Eye (tissue), 1 donor: Measurements from ENCODE around the gene CHL1.
A peak's percentile ranks its signal among the peaks of the same experiment; 100 is the strongest.

Experiments used
- DNase-seq: peaks from one replicate; pipeline ENCODE4 v3.0.0-alpha.2; 2015

CHL1 gene, protein sequence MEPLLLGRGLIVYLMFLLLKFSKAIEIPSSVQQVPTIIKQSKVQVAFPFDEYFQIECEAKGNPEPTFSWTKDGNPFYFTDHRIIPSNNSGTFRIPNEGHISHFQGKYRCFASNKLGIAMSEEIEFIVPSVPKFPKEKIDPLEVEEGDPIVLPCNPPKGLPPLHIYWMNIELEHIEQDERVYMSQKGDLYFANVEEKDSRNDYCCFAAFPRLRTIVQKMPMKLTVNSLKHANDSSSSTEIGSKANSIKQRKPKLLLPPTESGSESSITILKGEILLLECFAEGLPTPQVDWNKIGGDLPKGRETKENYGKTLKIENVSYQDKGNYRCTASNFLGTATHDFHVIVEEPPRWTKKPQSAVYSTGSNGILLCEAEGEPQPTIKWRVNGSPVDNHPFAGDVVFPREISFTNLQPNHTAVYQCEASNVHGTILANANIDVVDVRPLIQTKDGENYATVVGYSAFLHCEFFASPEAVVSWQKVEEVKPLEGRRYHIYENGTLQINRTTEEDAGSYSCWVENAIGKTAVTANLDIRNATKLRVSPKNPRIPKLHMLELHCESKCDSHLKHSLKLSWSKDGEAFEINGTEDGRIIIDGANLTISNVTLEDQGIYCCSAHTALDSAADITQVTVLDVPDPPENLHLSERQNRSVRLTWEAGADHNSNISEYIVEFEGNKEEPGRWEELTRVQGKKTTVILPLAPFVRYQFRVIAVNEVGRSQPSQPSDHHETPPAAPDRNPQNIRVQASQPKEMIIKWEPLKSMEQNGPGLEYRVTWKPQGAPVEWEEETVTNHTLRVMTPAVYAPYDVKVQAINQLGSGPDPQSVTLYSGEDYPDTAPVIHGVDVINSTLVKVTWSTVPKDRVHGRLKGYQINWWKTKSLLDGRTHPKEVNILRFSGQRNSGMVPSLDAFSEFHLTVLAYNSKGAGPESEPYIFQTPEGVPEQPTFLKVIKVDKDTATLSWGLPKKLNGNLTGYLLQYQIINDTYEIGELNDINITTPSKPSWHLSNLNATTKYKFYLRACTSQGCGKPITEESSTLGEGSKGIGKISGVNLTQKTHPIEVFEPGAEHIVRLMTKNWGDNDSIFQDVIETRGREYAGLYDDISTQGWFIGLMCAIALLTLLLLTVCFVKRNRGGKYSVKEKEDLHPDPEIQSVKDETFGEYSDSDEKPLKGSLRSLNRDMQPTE (N-terminal part only)

GRCh38 chr3:196311-197148 is at the start of gene CHL1:
Gene CHL1 (plus strand): TSS chr3:196763. CDS start chr3:319777, 123,014 bp downstream.
- peak; percentile 76 for DNase-seq

- no peak for DNase-seq
Observed at GRCh38 chr3:151614-152189, 44.9 kb upstream of the CHL1 start.

DNA sequence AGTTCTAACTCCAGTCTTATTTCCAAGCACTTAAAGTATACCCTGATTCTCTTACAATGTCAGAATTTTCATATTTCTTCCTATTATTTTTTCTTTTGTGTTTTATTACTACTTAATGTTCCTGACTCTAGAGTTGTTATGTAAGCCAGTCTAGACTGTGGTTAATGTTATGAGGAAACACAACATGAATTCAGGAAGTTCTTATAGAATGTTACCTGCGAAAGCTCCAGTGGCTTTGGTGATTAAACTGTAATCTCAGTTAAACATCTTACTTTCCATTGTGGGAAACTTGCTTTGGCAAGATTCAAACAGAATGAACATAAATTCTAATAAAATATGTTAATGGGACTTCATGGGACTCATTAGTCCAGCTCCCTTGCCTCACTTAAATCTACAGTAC is 36.6 kb upstream of the CHL1 start:
- no peak for DNase-seq

DNA sequence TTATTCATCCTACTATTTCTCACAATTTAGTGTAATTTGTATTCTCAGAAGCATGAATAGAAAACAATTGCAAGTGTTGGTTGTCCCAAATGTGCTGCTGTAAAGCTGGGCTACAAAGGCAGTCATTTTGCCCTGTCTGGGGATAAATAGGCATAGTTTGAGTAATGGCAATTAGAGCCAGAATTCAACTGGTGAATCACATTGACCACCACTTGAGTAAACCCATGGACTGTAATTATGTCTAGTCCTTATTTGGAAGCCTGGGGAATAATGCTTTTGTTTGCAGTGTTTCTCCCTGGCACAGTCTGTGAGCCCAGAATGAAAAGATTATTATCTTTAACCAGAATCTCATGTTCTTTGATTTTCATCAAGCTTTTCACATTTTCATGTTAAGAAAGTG is 30.5 kb upstream of the CHL1 start:
- peak; percentile 32 for DNase-seq

DNA sequence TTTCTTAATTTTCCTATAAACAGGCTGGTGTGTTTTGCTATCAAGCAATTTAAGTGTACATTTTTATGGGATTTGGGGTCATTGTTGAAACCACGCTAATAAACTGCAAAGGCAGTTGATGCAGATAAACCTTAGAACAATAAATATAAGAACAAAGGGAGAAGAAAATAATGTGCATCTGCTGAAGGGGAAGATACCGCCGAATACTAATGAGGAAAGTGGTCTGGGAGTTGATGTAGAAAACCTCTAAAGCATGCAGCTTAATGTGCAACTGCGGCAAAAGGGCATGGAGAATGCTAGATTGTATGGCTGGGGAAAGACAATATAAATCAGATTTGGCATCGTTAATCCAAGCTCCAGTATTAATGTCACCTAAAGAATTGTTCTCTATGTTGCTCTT is 29.8 kb upstream of the CHL1 start:
- peak; percentile 22 for DNase-seq

GRCh38 chr3:173886-174285 is 22.7 kb upstream of the CHL1 start:
- no peak for DNase-seq

- no peak for DNase-seq
Observed at GRCh38 chr3:184976-185375, 11.6 kb upstream of the CHL1 start.

- DNase-seq: no peak
Observed at GRCh38 chr3:192215-192929, 4.2 kb upstream of the CHL1 start.

GRCh38 chr3:194001-194400 is 2.6 kb upstream of the CHL1 start:
- no peak for DNase-seq

DNA sequence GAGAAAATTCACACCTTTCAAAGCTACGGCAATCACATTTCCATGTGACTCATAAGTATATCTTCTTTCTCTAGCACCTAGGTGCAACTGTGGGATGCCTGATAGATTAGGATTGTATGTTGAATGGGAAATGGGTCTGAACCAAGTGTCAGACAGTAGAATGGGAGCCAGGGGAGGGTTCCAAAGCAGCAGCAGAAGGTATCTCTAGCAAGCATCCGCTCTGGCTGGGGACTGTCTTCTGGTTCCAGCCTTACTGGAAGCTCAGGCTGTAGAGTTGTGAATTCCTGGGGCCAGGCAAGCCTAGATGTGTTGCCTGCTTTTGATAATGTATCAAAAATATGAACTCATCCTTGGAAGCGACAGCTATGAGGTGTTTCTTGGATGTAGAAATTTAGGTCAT is 2.1 kb upstream of the CHL1 start:
- no peak for DNase-seq

DNA sequence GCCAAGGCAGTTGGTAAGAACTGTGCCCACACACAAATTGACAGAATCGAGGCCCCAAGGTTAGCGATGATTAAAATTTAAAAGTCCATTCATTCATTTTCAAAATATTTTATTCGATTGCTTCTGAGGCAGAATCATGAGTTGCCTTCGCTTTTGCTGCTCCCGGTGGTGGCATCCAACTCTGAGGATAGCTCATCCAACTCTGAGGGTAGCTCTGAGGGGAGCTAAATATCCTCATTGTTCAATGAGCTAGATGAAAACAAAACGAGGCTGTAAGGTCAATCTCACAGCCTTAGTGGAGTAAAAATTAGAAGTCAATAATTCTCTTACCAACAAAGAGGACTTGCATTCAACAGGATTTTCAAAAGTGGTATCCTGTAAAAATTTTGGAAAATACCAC is 897 bp upstream of the CHL1 start:
- DNase-seq: no peak

GRCh38 chr3:197149-197827 is 725 bp downstream of the CHL1 start:
- no peak for DNase-seq

DNA sequence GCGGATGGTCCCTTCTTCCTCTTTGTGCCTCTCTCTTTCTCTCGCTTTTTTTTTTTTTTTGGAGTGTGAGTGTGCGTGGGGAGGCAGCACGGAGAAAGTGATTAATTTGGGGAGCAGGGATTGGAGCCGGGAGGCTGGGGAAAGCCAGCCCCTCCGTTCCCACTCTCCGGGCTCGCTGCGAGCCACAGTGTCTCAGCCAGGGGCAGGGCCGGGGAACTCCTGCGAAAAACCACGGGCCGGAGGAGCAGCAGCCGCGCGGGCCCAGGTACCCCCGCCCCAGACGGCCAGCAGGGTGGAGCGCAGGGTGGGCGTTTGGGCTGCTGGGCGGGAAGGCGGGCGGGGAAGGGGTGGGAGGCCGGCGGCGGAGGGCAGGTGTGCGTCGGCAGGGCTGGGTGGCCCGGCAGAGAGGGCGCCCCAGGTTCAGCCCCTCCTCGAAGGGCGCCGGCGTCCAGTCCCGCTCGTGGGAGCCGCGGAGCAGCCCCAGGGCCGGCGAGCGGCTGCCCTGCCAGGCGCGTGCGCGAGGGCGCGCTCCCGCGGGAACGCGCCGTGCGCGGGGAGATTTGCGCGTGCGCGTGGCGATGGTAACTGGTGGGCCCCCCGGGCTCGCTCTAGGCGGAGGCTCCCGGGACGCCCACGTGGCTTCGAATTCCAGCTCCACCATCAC is 1.4 kb downstream of the CHL1 start:
- DNase-seq: peak; percentile 61

GRCh38 chr3:199835-200234 is 3.3 kb downstream of the CHL1 start:
- no peak for DNase-seq

DNA sequence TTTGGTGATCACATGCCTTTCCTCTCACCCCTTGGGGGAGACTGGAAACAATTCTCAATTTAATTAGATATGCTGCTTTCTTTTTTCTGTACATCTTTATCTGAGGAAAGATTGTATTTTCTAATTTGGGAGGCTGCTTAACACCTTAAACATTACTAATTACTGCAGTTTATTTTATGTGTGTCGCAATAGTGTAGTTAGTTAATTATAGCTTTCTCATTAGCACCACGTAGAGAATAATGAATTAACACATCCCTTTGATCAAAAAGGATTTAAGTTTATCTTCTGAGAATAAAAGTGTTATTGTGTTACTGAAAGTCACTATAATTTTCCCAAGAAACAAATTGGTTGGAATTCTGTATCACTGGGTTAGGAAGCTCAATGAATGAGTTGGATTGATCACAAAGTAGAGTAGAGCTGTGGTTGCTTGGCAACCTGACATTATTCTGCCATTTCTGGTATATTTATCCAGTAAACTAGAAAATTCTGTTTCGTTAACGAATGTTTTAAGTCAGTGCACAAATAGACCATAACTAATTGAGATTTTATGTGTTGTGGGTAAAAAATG is 4.3 kb downstream of the CHL1 start:
- no peak for DNase-seq

- DNase-seq: no peak
Observed at GRCh38 chr3:204102-204501, 7.5 kb downstream of the CHL1 start.

DNA sequence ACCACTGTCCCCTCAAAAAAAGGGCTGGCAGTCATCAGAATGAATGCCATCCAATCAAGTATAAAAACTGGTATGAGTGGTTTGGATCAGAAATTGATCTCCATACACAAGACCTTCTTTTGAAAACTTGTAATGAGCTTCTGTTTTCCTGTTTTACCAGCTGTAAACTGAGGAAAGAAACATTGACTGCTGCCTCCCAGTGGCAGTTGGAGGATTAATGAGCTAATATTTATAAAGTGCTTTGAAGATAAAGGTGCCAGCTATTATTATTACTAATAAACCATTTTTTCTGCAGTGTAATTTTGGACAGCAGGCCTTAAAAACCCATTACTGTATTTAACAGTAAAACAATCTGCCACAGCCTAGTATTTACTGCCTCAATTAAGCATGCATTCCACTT is 11.4 kb downstream of the CHL1 start:
- no peak for DNase-seq

- DNase-seq: no peak
Observed at GRCh38 chr3:210669-211068, 14.1 kb downstream of the CHL1 start.

- peak; percentile 66 for DNase-seq
Observed at GRCh38 chr3:212432-212831, 15.9 kb downstream of the CHL1 start.
